Measurements from ENCODE around the gene MAPK1. TPM values are rescaled to one million over a fixed set of nuclear protein-coding genes. Genes with fewer than 3 reads are reported as not detected.

MAPK1 gene
- total RNA-seq, 1 experiment from 2014 or later, result 90.3 TPM

DNA sequence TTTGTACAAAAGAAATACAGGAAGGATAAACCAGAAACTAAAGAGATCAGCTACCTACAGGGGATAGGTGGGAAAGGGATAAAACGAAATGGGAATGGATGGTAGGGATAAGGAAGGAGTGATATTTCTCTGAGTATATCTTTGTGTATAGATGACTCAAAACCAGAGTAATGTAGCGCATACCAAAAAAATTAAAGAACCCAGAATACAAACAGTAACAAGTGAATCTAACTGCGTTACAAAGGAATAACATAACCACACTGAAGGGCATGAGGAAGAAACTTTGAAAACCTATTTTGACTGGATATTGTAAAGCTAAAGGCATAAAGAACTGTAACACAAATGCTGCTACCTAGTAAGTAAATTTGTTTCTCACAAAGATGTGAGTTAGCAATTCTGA, 37.9 kb downstream of the MAPK1 start:
- no peak overlapping the region for H3K23ac ChIP-seq (ENCODE audit: insufficient read length, low read depth, low read length)
- H3K14ac ChIP-seq (ENCODE audit: insufficient read depth, low read length), result no peak overlapping the region
- no peak overlapping the region for H4K91ac ChIP-seq (ENCODE audit: insufficient read length, low read depth, low read length)
- Mint-ChIP-seq H3K27me3 (ENCODE audit: low read depth) (no peaks in the 10 kb centered on the region), H3K4me1 (peaks cover 10 to 18% of the 10 kb centered on the region in 2 experiments), H3K36me3 (ENCODE audit: insufficient read depth in 1 of 3, low read depth in 3 of 3) (no peaks in the 10 kb centered on the region; a peak in 1 of 7 replicates), H3K9me3 (no peaks in the 10 kb centered on the region), H3K4me3 (no peak overlapping the region), H3K27ac (no peak overlapping the region)
- H2BK12ac ChIP-seq (ENCODE audit: insufficient read length, low read depth, low read length), result no peak overlapping the region
- WGBS (ENCODE audit: extremely low coverage, insufficient read length, low lambda C conversion rate), result no CpG with 5 or more reads among the region's 3 CpGs
- peaks cover 14% of the 10 kb centered on the region for H3K79me1 ChIP-seq (ENCODE audit: insufficient read depth, low read depth, low read length, poor library complexity, severe bottlenecking)
- H3K79me2 ChIP-seq (ENCODE audit: insufficient read depth, low read length), result peaks cover 30% of the 10 kb centered on the region
- no peak overlapping the region for H4K8ac ChIP-seq (replicated peaks; ENCODE audit: insufficient read length, low read depth, low read length)
- H2BK15ac ChIP-seq (ENCODE audit: low read depth, low read length), result no peak overlapping the region
- no peaks in the 10 kb centered on the region for H3K23me2 ChIP-seq (ENCODE audit: insufficient read length, low read depth, low read length, poor library complexity, severe bottlenecking)
- no peak overlapping the region for H3K56ac ChIP-seq (ENCODE audit: insufficient read length, low read depth, low read length)
- no peak overlapping the region for H3K9ac ChIP-seq (ENCODE audit: extremely low read depth, insufficient read length, low read length)
- H2BK5ac ChIP-seq (ENCODE audit: insufficient read length, low read length), result no peak overlapping the region
- H3K9me3 ChIP-seq (ENCODE audit: control insufficient read depth, low read depth, low read length), result no peaks in the 10 kb centered on the region
- no peaks in the 10 kb centered on the region; the same call in 1 of the 2 replicates for H3K27me3 ChIP-seq (ENCODE audit: insufficient read depth, low read length)
- no peak overlapping the region for H2BK120ac ChIP-seq (ENCODE audit: low read depth, low read length, poor library complexity, severe bottlenecking)
- no peak overlapping the region for H3K27ac ChIP-seq (ENCODE audit: insufficient read length, low read depth, low read length)
- no peaks in the 10 kb centered on the region for H4K20me1 ChIP-seq (ENCODE audit: control insufficient read depth, insufficient read depth, insufficient read length)
- no peak overlapping the region for H2AFZ ChIP-seq (ENCODE audit: low read length)
- H3K4ac ChIP-seq (ENCODE audit: low read depth, low read length), result no peak overlapping the region
- H4K5ac ChIP-seq (ENCODE audit: insufficient read length, low read depth, low read length), result no peak overlapping the region
- no peak for DNase-seq
- H3K18ac ChIP-seq (ENCODE audit: insufficient read length, low read depth, low read length), result no peak overlapping the region
- H3K4me2 ChIP-seq (ENCODE audit: insufficient read depth, insufficient read length, low read length), result no peak overlapping the region
- no peak overlapping the region for H2BK20ac ChIP-seq (ENCODE audit: low read depth, low read length, poor library complexity, severe bottlenecking)
- TF ChIP-seq, protein P1, sequence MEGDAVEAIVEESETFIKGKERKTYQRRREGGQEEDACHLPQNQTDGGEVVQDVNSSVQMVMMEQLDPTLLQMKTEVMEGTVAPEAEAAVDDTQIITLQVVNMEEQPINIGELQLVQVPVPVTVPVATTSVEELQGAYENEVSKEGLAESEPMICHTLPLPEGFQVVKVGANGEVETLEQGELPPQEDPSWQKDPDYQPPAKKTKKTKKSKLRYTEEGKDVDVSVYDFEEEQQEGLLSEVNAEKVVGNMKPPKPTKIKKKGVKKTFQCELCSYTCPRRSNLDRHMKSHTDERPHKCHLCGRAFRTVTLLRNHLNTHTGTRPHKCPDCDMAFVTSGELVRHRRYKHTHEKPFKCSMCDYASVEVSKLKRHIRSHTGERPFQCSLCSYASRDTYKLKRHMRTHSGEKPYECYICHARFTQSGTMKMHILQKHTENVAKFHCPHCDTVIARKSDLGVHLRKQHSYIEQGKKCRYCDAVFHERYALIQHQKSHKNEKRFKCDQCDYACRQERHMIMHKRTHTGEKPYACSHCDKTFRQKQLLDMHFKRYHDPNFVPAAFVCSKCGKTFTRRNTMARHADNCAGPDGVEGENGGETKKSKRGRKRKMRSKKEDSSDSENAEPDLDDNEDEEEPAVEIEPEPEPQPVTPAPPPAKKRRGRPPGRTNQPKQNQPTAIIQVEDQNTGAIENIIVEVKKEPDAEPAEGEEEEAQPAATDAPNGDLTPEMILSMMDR (conservative IDR thresholded peaks at IDR 0.05), result no peak
- no peak overlapping the region for H2AK5ac ChIP-seq (ENCODE audit: insufficient read length, low read length)
- no peak overlapping the region for H3T11ph ChIP-seq (ENCODE audit: low read length)
- H3K4me1 ChIP-seq (ENCODE audit: insufficient read depth, low read length), result no peaks in the 10 kb centered on the region; the same call in 1 of the 2 replicates

Data from H9 (cell line).